ENCODE results near the gene CHTOP. TPM values are rescaled to one million over a fixed set of nuclear protein-coding genes. Genes with fewer than 3 reads are reported as not detected.
A peak's percentile ranks its signal among the peaks of the same experiment; 100 is the strongest.
"Not testable (repeated sequence)": the region's sequence is repeated elsewhere in the genome, so short reads cannot be mapped to it uniquely, and the experiment has no call there.

The CHTOP gene
- total RNA-seq: 19.6 and 41.0 TPM in 2 replicates

DNA sequence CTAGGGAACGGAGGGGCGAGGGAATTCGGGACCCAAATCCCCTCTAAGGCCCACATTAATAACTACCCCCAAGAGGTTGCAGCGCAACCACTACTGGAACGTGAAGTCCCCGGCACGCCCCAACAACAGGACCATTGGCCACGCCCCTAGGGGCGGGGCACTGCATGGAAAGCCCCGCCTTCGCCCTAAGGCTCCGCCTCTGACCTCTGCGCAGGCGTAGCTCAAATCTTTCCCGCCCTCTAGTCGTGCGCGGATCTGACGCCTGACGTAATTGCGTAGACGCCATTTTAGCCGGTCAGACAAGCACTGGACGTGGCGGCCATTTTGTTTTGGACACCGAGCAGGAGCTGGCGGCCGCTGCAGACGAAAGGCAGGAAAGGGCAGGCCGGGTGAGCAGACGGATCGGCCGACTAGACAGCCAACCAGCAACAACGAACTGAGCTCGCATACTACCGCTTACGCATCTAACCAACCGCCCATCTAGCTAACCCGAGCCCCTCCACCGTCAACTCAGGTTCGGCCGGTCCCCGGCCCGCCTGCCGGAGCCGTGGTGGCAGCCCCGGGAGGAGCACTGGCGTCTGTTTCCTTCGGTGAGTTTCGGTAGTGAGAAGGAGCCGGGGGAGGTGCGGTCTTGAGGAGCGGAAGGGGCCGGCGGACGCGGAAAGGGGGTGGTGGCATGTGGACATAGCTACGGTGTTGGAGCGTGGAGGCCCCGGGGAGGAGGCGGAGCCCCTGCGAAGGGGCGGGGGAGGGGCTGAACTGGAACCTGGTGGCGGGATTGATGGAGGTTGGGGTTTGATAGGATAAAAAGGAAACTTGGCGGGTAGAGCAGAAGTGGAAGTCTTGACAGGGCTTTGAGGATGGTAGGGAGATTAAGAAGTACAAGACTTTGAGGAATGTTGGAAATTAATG is at the start of gene CHTOP:
Gene CHTOP (plus strand): TSS at position 313 of the 912 bp plus-strand sequence. CDS start 2,523 bp downstream, outside the sequence.
- DNase-seq (ENCODE audit: low read depth): peak; percentile 96

DNA sequence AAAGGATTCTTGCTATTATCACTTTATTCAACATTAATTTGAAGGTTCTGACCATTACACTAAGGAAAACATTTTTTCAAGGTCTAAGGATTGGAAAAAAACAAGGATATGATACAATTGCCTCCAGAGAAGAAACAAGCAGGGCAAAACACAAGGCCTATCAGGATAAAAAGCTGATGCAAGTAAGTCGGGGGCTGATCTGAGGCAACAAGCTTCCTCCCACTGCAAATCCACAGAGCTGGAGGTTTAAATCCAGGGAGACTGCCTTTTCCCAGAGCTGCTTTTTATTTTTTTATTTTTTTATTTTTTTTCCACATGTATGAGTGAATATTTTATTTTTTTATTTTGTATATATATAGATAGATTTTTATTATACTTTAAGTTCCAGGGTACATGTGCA is 48.9 kb upstream of the CHTOP start:
- no peak for DNase-seq (ENCODE audit: low read depth)

DNA sequence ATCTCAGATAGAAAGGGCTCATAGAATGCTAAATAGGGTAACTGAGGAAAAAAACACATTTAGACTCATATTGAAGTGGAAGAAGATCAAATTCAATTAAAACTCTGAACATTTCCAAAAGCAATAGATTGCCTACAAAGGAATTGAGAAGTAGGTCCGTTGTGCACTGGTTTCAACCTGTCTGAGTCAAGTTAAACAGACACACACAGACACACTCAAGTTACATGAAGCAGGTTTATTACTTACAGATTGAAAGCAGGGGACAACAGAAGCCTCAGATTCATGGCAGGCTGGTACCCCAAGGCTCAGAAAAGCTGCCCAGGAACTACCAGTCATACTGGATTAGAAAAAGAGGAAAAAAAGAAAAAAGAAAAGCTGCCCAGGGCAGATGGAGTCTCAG is 47.5 kb upstream of the CHTOP start:
- no peak for DNase-seq (ENCODE audit: low read depth)

DNA sequence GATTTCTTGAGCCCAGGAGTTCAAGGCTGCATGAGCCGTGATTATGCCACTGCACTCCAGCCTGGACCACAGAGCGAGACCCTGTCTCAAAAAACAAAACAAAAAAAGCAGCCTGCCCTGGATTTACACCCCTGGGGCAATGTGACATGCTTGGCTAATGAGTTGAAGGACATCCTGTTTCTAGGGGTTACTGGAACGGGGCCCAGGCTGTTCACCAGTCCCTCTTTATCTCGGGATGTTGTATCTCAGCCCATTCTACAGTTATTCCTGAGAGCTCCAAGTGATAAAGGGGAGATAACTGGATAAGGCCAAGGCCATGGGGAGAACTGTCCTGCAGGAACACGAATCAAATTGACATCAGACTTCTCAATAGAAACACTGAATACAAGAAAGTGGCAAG is 46.6 kb upstream of the CHTOP start:
- DNase-seq (ENCODE audit: low read depth): no peak

GRCh38 chr1:153588033-153588432 is 45.8 kb upstream of the CHTOP start:
- not testable (repeated sequence) for DNase-seq (ENCODE audit: low read depth)

DNA sequence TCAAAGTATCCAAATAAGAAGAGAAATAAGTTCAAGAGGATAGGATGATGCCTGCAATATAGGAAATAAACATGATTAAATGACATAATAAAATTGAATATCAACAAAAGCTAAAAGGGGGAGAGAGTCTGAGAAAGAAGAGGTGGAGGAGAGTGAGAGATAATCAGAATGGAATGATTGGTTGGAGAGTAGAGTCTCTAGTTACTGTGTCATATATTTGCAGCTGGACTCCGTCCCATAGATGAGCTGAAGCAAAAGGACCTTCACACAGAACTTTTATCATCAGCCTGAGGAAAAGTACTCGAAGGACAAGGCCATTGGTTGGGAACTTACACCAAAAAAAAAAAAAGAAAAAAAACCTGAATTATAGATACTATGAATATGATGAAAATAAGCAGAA is 45.4 kb upstream of the CHTOP start:
- no peak for DNase-seq (ENCODE audit: low read depth)

GRCh38 chr1:153592748-153593147 is 41.1 kb upstream of the CHTOP start:
- DNase-seq (ENCODE audit: low read depth): no peak

DNA sequence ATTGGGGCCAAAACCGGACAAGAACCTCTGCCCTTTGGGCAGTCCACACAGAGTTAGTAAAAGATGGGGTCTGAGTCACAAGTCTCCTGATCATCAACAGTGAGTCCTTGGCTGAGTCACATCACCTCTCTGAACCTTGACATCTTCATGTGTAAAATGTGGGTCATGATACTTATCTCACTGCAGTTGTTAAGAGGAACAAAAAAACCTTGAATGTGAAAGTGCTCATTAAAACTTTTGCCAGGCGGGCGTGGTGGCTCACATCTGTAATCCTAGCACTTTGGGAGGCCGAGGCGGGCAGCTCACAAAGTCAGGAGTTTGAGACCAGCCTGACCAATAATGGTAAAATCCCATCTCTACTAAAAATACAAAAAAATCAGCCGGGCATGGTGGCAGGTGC is 36.7 kb upstream of the CHTOP start:
- DNase-seq (ENCODE audit: low read depth): peak; percentile 74

GRCh38 chr1:153598309-153599172 is 35.3 kb upstream of the CHTOP start:
- DNase-seq (ENCODE audit: low read depth): no peak

DNA sequence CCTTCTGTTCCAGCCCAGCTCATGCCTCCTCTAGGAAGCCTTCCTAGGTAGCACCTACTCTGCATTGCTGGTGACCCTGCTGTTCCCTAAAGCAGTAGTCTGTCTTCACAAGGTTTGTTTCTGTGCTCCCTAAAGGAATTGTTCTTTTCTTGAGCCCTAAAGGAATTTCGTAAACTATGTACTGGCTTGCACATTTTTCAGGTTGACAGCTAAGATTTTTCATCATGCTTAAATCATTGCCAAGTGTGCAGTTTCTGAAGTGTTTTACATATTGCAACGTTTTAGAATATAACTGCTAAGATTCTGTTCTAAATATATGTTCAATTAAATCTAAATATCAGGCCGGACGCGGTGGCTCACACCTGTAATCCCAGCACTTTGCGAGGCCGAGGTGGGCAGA is 34.0 kb upstream of the CHTOP start:
- no peak for DNase-seq (ENCODE audit: low read depth)

GRCh38 chr1:153602749-153603148 is 31.1 kb upstream of the CHTOP start:
- no peak for DNase-seq (ENCODE audit: low read depth)

- no peak for DNase-seq (ENCODE audit: low read depth)
Measured at GRCh38 chr1:153606194-153606593, 27.7 kb upstream of the CHTOP start.

GRCh38 chr1:153607381-153607780 is 26.5 kb upstream of the CHTOP start:
- DNase-seq (ENCODE audit: low read depth): no peak

- DNase-seq (ENCODE audit: low read depth): no peak
Measured at GRCh38 chr1:153608089-153608682, 25.7 kb upstream of the CHTOP start.

- DNase-seq (ENCODE audit: low read depth): peak; percentile 96
Measured at GRCh38 chr1:153608742-153609584, 24.9 kb upstream of the CHTOP start.

DNA sequence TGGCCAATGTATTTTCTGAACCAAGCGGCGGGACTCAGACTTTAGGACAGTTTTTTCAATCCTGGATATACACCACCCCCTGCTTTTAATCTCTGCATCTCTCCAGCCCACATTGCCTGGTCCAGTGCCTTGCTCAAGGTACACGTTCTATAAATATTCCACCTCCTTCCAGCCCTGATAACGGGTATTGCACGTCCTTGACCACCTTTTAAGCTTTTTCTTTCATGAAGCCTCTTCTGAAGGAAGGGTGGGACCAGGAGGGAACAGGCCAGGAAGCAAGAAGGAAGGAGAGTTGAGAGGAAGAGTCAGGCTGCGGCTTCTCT is 24.3 kb upstream of the CHTOP start:
- DNase-seq (ENCODE audit: low read depth): no peak

GRCh38 chr1:153610334-153610733 is 23.5 kb upstream of the CHTOP start:
- peak; percentile 34 for DNase-seq (ENCODE audit: low read depth)

DNA sequence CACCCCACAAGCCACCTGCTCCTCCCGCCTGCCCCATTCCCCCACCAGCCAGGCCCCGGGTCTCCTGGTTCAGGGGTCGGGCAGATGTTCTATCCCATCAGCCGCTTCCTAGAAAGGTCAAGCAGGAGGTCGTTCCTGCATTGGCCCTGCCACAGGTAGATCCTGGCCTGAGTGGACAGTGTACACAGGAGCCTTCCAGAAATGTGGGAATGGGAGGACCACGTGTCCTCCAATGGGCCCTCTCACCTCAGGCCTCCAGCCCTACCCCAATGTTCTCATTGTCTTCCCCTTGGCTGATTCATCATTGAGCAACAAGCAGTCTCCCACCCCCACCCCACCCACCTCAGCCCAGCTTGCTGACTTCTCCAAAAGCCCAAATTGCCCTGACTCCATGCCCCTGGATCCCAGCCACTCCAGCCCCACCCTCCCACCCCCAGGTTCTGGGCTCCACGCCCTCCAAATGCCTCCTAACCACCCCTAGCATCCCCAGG is 23.0 kb upstream of the CHTOP start:
- peak; percentile 68 for DNase-seq (ENCODE audit: low read depth)

DNA sequence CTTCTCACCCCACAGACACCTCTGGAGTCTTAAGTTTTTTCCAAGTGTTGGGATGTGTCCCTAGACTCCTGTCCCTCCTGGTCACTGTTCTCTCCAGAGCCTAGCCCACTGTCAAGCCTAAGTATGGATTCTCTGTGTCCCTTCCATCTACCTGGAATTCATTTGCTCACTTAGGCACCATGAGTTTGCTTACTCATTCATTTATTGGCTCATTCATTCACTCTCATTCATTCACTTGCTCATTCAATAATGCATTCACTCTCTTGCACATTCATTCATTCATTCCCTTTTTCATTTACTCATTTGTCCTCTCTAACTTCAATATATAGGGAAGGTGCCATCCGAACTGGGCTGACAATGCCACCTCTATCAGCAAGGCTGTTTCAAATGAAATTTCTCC is 22.5 kb upstream of the CHTOP start:
- peak; percentile 50 for DNase-seq (ENCODE audit: low read depth)

DNA sequence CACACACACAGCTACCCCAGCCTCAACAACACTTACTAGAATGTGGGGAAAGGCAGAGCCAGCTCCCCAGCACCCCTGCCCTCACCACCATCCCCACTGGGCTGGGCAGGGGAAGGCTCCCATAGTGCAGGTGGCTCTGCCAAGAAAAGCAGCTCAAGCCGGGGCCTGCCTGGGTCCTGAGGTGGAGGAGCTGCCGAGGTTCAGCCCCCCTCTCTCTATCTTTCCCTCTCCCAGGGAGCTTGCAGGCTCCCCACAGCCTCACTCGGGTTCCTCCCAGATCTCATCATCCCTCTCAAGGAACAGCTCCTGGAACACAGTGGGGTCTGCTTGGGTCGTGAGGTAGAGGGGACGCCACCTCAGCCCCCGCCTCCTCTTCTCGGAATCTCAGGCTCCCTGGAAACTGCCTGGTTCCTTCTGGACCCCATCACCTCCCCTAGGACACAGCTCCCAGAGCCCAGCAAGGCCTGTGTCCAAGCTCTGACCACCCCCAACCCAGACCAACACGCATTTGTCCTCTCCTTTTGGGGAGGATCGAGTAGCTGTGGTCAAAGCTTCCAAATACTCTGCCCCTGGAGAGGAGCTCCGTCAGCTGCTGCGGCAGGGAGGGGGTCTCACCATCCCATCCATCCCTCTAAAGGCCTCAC is 21.6 kb upstream of the CHTOP start:
- DNase-seq (ENCODE audit: low read depth): no peak
